Measurements from ENCODE around the gene SLC35E1.

- no peak for TF ChIP-seq CTCF (IDR thresholded peaks at IDR 0.05)
- TF ChIP-seq POLR2A (IDR thresholded peaks at IDR 0.05) = no peak
These were observed 932 bp downstream of the SLC35E1 start for GRCh38 chr19:16571283-16571682.

All from heart left ventricle (tissue), 13 donors.